MCF 10A (cell line): Measurements from ENCODE around the gene HDAC10. TPM values are rescaled to one million over a fixed set of nuclear protein-coding genes. Genes with fewer than 3 reads are reported as not detected.

ENCODE experiments used
- BruUV-seq: library from RNA; stranded (reverse); fragments of 400-500 nt; replicated peaks from 2 replicates; lab custom pipeline; 2021; lab: Mats Ljungman, UMichigan
- CTCF ChIA-PET: fragments of 300-600 bp; sonication (Branson Sonifier 250); formaldehyde crosslinking; extraction: SDS; loops from one replicate; lab custom pipeline; 2021; ENCODE audit warnings: antibody characterized with exemption, inconsistent platforms; lab: Yijun Ruan, JAX
- POLR2A ChIA-PET: fragments of 300-600, 350-650 bp; sonication (Branson Sonifier 250); formaldehyde crosslinking; extraction: SDS; loops from one replicate; lab custom pipeline; 2020; ENCODE audit warnings: antibody characterized with exemption, inconsistent platforms; lab: Yijun Ruan, JAX
- DNase-seq: peaks from one replicate; pipeline ENCODE4 v3.0.0-alpha.2; 2018; ENCODE audit not compliant: unreplicated experiment
- H3K27ac Mint-ChIP-seq: one replicate; pipeline ENCODE4 v1.8.0; 2022; ENCODE audit warnings: mild to moderate bottlenecking, low read depth, mixed read lengths; ENCODE audit not compliant: unreplicated experiment
- H3K27me3 Mint-ChIP-seq: one replicate; pipeline ENCODE4 v1.8.0; 2022; ENCODE audit warnings: mixed read lengths; ENCODE audit not compliant: insufficient read depth, unreplicated experiment
- H3K36me3 Mint-ChIP-seq: one replicate; pipeline ENCODE4 v1.8.0; 2022; ENCODE audit warnings: mild to moderate bottlenecking, moderate library complexity, mixed read lengths; ENCODE audit not compliant: insufficient read depth, unreplicated experiment
- H3K4me1 Mint-ChIP-seq: one replicate; pipeline ENCODE4 v1.8.0; 2022; ENCODE audit warnings: mixed read lengths; ENCODE audit not compliant: insufficient read depth, unreplicated experiment
- H3K4me3 Mint-ChIP-seq: one replicate; pipeline ENCODE4 v1.8.0; 2022; ENCODE audit warnings: mild to moderate bottlenecking, moderate library complexity, mixed read lengths; ENCODE audit not compliant: unreplicated experiment
- H3K9me3 Mint-ChIP-seq: one replicate; pipeline ENCODE4 v1.8.0; 2022; ENCODE audit warnings: mixed read lengths; ENCODE audit not compliant: unreplicated experiment
- intact Hi-C: fragments of 100-400 bp; cut with micrococcal nuclease; formaldehyde crosslinking; loops from 2 replicates; pipeline ENCODE4 v1.14.1; 2022
- total RNA-seq: library from RNA; stranded (reverse); gene quantifications from 2 replicates; pipeline ENCODE4 v1.2.3, GENCODE V29; 2022
- TF ChIP-seq, protein P1 (sequence below): fragments of 200-600 bp; IDR thresholded peaks from one replicate; pipeline ENCODE4 v1.8.0; 2022; ENCODE audit warnings: antibody characterized with exemption, mild to moderate bottlenecking; ENCODE audit not compliant: unreplicated experiment

The HDAC10 gene
- total RNA-seq, 1 experiment from 2014 or later = 27.5 TPM

- Mint-ChIP-seq H3K27me3 (no peaks in the 10 kb centered on the region), H3K4me1 (peaks cover 23% of the 10 kb centered on the region), H3K36me3 (peaks cover 30% of the 10 kb centered on the region), H3K9me3 (no peaks in the 10 kb centered on the region), H3K4me3 (no peak overlapping the region), H3K27ac (no peak overlapping the region)
- DNase-seq = no peak
- BruUV-seq = no TSS peak
- TF ChIP-seq, protein P1, sequence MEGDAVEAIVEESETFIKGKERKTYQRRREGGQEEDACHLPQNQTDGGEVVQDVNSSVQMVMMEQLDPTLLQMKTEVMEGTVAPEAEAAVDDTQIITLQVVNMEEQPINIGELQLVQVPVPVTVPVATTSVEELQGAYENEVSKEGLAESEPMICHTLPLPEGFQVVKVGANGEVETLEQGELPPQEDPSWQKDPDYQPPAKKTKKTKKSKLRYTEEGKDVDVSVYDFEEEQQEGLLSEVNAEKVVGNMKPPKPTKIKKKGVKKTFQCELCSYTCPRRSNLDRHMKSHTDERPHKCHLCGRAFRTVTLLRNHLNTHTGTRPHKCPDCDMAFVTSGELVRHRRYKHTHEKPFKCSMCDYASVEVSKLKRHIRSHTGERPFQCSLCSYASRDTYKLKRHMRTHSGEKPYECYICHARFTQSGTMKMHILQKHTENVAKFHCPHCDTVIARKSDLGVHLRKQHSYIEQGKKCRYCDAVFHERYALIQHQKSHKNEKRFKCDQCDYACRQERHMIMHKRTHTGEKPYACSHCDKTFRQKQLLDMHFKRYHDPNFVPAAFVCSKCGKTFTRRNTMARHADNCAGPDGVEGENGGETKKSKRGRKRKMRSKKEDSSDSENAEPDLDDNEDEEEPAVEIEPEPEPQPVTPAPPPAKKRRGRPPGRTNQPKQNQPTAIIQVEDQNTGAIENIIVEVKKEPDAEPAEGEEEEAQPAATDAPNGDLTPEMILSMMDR = no peak
- intact Hi-C loops = no loop called here
- ChIA-PET POLR2A (interaction anchor here (2.0 kb wide), 1 partner anchor 9 kb away, joined by 7 read pairs; no protein-coding TSS in a partner anchor), CTCF (interaction anchor here (0.9 kb wide), 1 partner anchor 27 kb away, joined by 3 read pairs; no protein-coding TSS in a partner anchor)
Measured at GRCh38 chr22:50296658-50297490, 45.8 kb upstream of the HDAC10 start.

DNA sequence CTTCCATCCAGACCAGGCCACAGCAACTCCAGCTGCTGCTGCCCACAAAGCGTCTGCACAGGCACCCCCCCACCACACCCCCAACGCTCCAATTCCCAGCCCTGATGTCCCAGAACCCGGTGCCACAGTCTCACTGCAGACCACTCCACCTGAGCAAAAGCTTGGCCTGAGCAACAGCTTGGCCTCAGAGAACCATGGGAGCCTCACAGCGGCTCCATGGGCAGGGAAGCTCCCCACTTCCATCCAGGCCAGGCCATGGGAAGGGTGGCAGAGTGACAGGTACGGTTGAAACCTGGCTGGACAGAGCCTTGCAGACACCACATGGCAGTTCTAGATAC is 43.2 kb upstream of the HDAC10 start:
- no peak overlapping the region for H3K27ac Mint-ChIP-seq
- H3K36me3 Mint-ChIP-seq = peaks cover 33% of the 10 kb centered on the region
- DNase-seq = no peak
- TF ChIP-seq, protein P1 = no peak
- ChIA-PET CTCF (interaction anchor here (0.7 to 1.6 kb wide), 4 partner anchors 10 to 41 kb away, joined by 3 to 6 read pairs (median 4); no protein-coding TSS in a partner anchor), POLR2A (interaction anchor here (0.5 to 5.9 kb wide), 5 partner anchors 10 to 283 kb away, joined by 3 to 73 read pairs (median 3); partner anchors contain the start of gene PLXNB2)
- H3K4me3 Mint-ChIP-seq = no peak overlapping the region
- no TSS peak for BruUV-seq
- H3K27me3 Mint-ChIP-seq = no peaks in the 10 kb centered on the region
- peaks cover 13% of the 10 kb centered on the region for H3K4me1 Mint-ChIP-seq
- no peaks in the 10 kb centered on the region for H3K9me3 Mint-ChIP-seq
- intact Hi-C loops = no loop called here

- H3K4me3 Mint-ChIP-seq = no peak overlapping the region
- BruUV-seq = no TSS peak
- DNase-seq = peak; percentile 47
- no peak overlapping the region for H3K27ac Mint-ChIP-seq
- intact Hi-C loops = no loop called here
- H3K27me3 Mint-ChIP-seq = no peaks in the 10 kb centered on the region
- ChIA-PET CTCF (interaction anchor here (0.6 to 1.6 kb wide), 7 partner anchors 10 to 40 kb away, joined by 3 to 6 read pairs (median 3); no protein-coding TSS in a partner anchor), POLR2A (interaction anchor here (0.5 to 5.9 kb wide), 5 partner anchors 11 to 283 kb away, joined by 3 to 73 read pairs (median 3); partner anchors contain the start of gene PLXNB2)
- TF ChIP-seq, protein P1 = no peak
- no peaks in the 10 kb centered on the region for H3K9me3 Mint-ChIP-seq
- H3K36me3 Mint-ChIP-seq = peaks cover 39% of the 10 kb centered on the region
- peaks cover 13% of the 10 kb centered on the region for H3K4me1 Mint-ChIP-seq
Measured at GRCh38 chr22:50293441-50294318, 42.6 kb upstream of the HDAC10 start.
